ENCODE measurements around the gene WDR6.

GRCh38 chr3:49029563-49029884, 22.3 kb downstream of the WDR6 start:
- TF ChIP-seq CTCF (IDR thresholded peaks at IDR 0.05) (no peak), POLR2A (IDR thresholded peaks at IDR 0.05) (no peak)
